PC-9 (cell line): ENCODE data around the gene ANKLE1. TPM values are rescaled to one million over a fixed set of nuclear protein-coding genes. Genes with fewer than 3 reads are reported as not detected.

Experiments used
- BruUV-seq: library from RNA; stranded (reverse); fragments of 400-500 nt; replicated peaks from 2 replicates; lab custom pipeline; 2021; lab: Mats Ljungman, UMichigan
- CTCF ChIA-PET: fragments of 300-600 bp; sonication (Branson Sonifier 250); formaldehyde crosslinking; loops from one replicate; lab custom pipeline; 2022; ENCODE audit warnings: antibody characterized with exemption; lab: Charles Lee
- POLR2A ChIA-PET: fragments of 300-600 bp; sonication (Branson Sonifier 250); formaldehyde crosslinking; loops from one replicate; lab custom pipeline; 2022; ENCODE audit warnings: antibody characterized with exemption; ENCODE audit not compliant: unreplicated experiment; lab: Charles Lee
- DNase-seq, 2 experiments: peaks; one replicate each; pipeline versions ENCODE4 v3.0.0 to v3.0.0-alpha.2; 2015 to 2022; ENCODE audit warnings: mixed read lengths in 1 of 2
- H2AFZ ChIP-seq: fragments of 200-600 bp; sonication (generic); 2 replicates; pipeline ENCODE4 v1.8.1; 2017; ENCODE audit warnings: antibody characterized with exemption
- H3F3A ChIP-seq: fragments of 200-600 bp; sonication (generic); 2 replicates; pipeline ENCODE4 v1.8.1; 2017; ENCODE audit warnings: antibody characterized with exemption, mild to moderate bottlenecking, low read depth; ENCODE audit not compliant: insufficient read depth
- H3K27ac ChIP-seq: fragments of 200-600 bp; sonication (generic); 2 replicates; pipeline ENCODE4 v1.6.1; 2016; ENCODE audit warnings: mixed run types
- H3K27me3 ChIP-seq: fragments of 200-600 bp; sonication (generic); 2 replicates; pipeline ENCODE4 v1.6.1; 2016; ENCODE audit warnings: low read depth, mixed run types; ENCODE audit not compliant: insufficient read depth
- H3K36me3 ChIP-seq: fragments of 200-600 bp; sonication (generic); 2 replicates; pipeline ENCODE4 v1.6.1; 2016; ENCODE audit warnings: low read depth, mixed run types
- H3K4me1 ChIP-seq: fragments of 200-600 bp; sonication (generic); replicated peaks from 2 replicates; pipeline ENCODE4 v1.6.1; 2016; ENCODE audit warnings: mixed run types; ENCODE audit not compliant: insufficient read depth
- H3K4me2 ChIP-seq: fragments of 200-600 bp; sonication (generic); 2 replicates; pipeline ENCODE4 v1.6.1; 2017; ENCODE audit warnings: mixed run types
- H3K4me3 ChIP-seq: fragments of 200-600 bp; sonication (generic); 2 replicates; pipeline ENCODE4 v1.6.1; 2016; ENCODE audit warnings: mixed run types
- H3K79me2 ChIP-seq: fragments of 200-600 bp; sonication (generic); 2 replicates; pipeline ENCODE4 v1.6.1; 2017; ENCODE audit warnings: low read depth, mixed run types
- H3K9me2 ChIP-seq: fragments of 200-600 bp; sonication (generic); 2 replicates; pipeline ENCODE4 v1.8.1; 2017; ENCODE audit warnings: mild to moderate bottlenecking; ENCODE audit not compliant: insufficient read depth
- H3K9me3 ChIP-seq: fragments of 200-600 bp; sonication (generic); 2 replicates; pipeline ENCODE4 v1.8.1; 2016; ENCODE audit warnings: low read depth; ENCODE audit not compliant: insufficient read depth
- H4K20me1 ChIP-seq: fragments of 200-600 bp; sonication (generic); 2 replicates; pipeline ENCODE4 v1.8.1; 2017; ENCODE audit not compliant: insufficient read depth
- EZH2 ChIP-seq: fragments of 200-600 bp; sonication (generic); IDR thresholded peaks from 2 replicates; pipeline ENCODE4 v1.8.0; 2017; ENCODE audit warnings: antibody characterized with exemption, low read depth
- intact Hi-C: fragments of 100-400 bp; cut with micrococcal nuclease; formaldehyde crosslinking; loops from one replicate; pipeline ENCODE4 v1.10.0; 2022; ENCODE audit not compliant: unreplicated experiment
- total RNA-seq: library from RNA; stranded (reverse); gene quantifications from 2 replicates; pipeline ENCODE4 v1.2.3, GENCODE V29; 2021
- TF ChIP-seq, protein P1 (sequence below): fragments of 200-600 bp; sonication (generic); conservative IDR thresholded peaks from 2 replicates; pipeline ENCODE4 v1.6.1; 2017; ENCODE audit warnings: mixed run types, antibody characterized with exemption, mild to moderate bottlenecking, moderate library complexity

ANKLE1 gene
- total RNA-seq, 1 experiment from 2014 or later = 1.2 TPM

DNA sequence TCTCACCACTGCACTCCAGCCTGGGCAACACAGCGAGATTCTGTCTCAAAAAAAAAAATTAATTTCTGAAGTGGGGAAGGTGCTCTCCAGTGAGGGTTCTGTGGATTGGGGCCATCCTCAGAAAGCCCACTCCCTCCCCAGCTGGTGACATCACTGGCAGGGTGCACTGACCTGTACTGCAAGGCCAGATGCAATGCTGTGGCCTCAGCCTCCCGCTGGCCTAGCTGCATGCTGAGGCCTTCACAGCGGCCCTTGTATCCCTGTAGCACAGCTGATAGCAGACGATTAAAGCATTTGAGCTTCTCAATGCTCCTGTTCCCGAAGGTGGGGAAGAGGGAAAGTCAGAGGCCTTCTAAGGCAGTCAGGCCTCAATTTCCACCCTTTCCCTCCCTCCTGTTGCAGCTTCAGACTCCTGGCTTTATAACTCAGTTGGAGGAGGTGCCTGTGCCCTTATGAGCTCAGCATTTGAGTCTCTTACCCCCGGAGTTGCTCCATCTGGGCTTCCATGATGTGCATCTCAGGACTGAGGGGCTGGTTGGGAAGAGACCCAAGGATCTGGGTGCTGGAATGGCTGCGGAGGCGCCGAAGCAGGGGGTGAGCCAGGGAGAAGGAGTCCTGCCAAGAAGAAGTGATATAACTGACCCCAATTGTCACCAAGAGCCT is 22.5 kb upstream of the ANKLE1 start:
- H3K9me2 ChIP-seq = no peaks in the 10 kb centered on the region
- no peaks in the 10 kb centered on the region for H4K20me1 ChIP-seq
- no peak overlapping the region for H2AFZ ChIP-seq
- H3K4me3 ChIP-seq = no peak overlapping the region
- no peak overlapping the region for H3K27ac ChIP-seq
- H3K27me3 ChIP-seq = no peaks in the 10 kb centered on the region
- no TSS peak for BruUV-seq
- H3F3A ChIP-seq = peaks cover 20% of the 10 kb centered on the region
- peaks cover 19% of the 10 kb centered on the region for H3K4me1 ChIP-seq
- TF ChIP-seq, protein P1, sequence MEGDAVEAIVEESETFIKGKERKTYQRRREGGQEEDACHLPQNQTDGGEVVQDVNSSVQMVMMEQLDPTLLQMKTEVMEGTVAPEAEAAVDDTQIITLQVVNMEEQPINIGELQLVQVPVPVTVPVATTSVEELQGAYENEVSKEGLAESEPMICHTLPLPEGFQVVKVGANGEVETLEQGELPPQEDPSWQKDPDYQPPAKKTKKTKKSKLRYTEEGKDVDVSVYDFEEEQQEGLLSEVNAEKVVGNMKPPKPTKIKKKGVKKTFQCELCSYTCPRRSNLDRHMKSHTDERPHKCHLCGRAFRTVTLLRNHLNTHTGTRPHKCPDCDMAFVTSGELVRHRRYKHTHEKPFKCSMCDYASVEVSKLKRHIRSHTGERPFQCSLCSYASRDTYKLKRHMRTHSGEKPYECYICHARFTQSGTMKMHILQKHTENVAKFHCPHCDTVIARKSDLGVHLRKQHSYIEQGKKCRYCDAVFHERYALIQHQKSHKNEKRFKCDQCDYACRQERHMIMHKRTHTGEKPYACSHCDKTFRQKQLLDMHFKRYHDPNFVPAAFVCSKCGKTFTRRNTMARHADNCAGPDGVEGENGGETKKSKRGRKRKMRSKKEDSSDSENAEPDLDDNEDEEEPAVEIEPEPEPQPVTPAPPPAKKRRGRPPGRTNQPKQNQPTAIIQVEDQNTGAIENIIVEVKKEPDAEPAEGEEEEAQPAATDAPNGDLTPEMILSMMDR = no peak
- TF ChIP-seq EZH2 = no peak
- no peak overlapping the region for H3K4me2 ChIP-seq
- H3K36me3 ChIP-seq = no peaks in the 10 kb centered on the region
- ChIA-PET POLR2A (no interaction called here), CTCF (interaction anchor here (0.6 kb wide), 3 partner anchors 22 to 193 kb away, joined by 3 to 8 read pairs (median 4); no protein-coding TSS in a partner anchor)
- intact Hi-C loops = no loop called here
- H3K79me2 ChIP-seq = no peaks in the 10 kb centered on the region
- H3K9me3 ChIP-seq = no peaks in the 10 kb centered on the region
- no peak for DNase-seq

DNA sequence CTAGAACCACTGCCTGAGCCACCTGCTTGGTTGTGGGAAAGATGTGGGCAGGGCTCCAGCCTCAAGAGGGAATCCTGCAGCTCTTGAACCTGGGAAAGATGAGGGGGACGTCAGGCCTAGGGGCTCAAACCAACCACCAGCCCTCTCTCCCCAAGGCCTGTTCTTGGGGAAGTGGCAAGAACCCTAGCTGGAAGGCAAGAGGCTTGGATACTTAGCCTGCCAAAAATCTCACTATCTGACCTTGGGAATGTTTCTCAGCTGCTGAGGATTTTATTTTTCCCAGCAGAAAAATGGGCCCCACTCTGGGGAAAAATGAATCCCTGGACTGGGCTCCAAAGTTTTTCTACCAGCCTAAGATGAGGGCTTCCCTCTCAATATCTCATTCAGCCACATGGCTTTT is 21.8 kb upstream of the ANKLE1 start:
- no peaks in the 10 kb centered on the region for H3K9me3 ChIP-seq
- no TSS peak for BruUV-seq
- intact Hi-C loops = loop anchor here (2.0 to 5.0 kb wide), 2 partner anchors 13 to 33 kb away; partner anchors contain the start of gene OCEL1
- no peak for TF ChIP-seq EZH2
- TF ChIP-seq, protein P1 = no peak
- no peaks in the 10 kb centered on the region for H3K27me3 ChIP-seq
- H3K79me2 ChIP-seq = no peaks in the 10 kb centered on the region
- H3F3A ChIP-seq = peaks cover 17% of the 10 kb centered on the region
- no peaks in the 10 kb centered on the region for H3K36me3 ChIP-seq
- CTCF ChIA-PET = interaction anchor here (0.5 to 1.4 kb wide), 3 partner anchors 11 to 324 kb away, joined by 4 to 5 read pairs (median 4); no protein-coding TSS in a partner anchor
- no peak for DNase-seq
- no peak overlapping the region for H2AFZ ChIP-seq
- no peak overlapping the region for H3K27ac ChIP-seq
- H4K20me1 ChIP-seq = no peaks in the 10 kb centered on the region
- H3K9me2 ChIP-seq = no peaks in the 10 kb centered on the region
- H3K4me1 ChIP-seq = peaks cover 18% of the 10 kb centered on the region
- POLR2A ChIA-PET = interaction anchor here (0.6 kb wide), 1 partner anchor 33 kb away, joined by 4 read pairs; no protein-coding TSS in a partner anchor
- H3K4me2 ChIP-seq = no peak overlapping the region
- no peak overlapping the region for H3K4me3 ChIP-seq

DNA sequence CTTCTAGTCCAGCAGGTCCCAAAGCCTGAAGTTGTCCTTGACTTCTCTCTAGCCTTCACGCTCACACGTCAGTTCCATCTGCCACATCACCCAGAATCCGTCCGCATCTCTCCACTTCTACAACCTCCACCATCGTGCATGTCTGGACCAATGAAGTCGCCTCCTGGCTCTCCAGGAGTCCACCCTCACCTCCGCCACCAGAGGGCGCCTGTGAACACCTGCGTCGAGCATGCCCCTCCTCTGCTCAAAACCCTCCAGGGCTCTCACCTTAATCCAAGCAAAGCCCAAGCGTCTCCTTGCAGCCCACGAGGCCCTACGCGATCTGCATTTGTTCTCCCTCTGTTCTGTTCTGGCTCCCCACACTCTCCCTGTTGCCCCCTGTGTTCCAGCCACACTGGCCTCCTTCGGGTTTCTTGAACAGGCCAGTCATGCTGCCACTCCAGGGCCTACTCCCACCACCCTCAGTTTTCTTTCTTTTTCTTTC is 20.8 kb upstream of the ANKLE1 start:
- CTCF ChIA-PET = interaction anchor here (0.7 to 1.4 kb wide), 2 partner anchors 10 to 12 kb away, joined by 5 read pairs; no protein-coding TSS in a partner anchor
- no peaks in the 10 kb centered on the region for H3K36me3 ChIP-seq
- DNase-seq = peak; percentile 87 to 88
- TF ChIP-seq, protein P1 = peak; percentile 96
- TF ChIP-seq EZH2 = no peak
- H3F3A ChIP-seq = peaks cover 18% of the 10 kb centered on the region; the same call in 1 of the 2 replicates
- no peak overlapping the region for H3K4me3 ChIP-seq
- peaks cover 20% of the 10 kb centered on the region for H3K4me1 ChIP-seq
- H3K9me2 ChIP-seq = no peaks in the 10 kb centered on the region
- no peaks in the 10 kb centered on the region for H4K20me1 ChIP-seq
- H3K27me3 ChIP-seq = no peaks in the 10 kb centered on the region
- intact Hi-C loops = loop anchor here (2.0 to 5.0 kb wide), 2 partner anchors 14 to 34 kb away; partner anchors contain the start of gene OCEL1
- BruUV-seq = no TSS peak
- H3K79me2 ChIP-seq = no peaks in the 10 kb centered on the region
- POLR2A ChIA-PET = no interaction called here
- H3K4me2 ChIP-seq = peak overlapping the region; percentile 61
- H3K9me3 ChIP-seq = no peaks in the 10 kb centered on the region
- peak overlapping the region; percentile 70; the same call in 1 of the 2 replicates for H2AFZ ChIP-seq
- no peak overlapping the region for H3K27ac ChIP-seq
